AG09309 (cell line): ENCODE data around the gene FGF7.

ENCODE experiments used
- DNase-seq: peaks from one replicate; pipeline ENCODE4 v3.0.0-alpha.2; 2010; ENCODE audit warnings: low read depth
- H3K4me3 ChIP-seq: 2 replicates; pipeline ENCODE4 v1.5.1; 2011; ENCODE audit warnings: mild to moderate bottlenecking, low read depth, low read length, moderate library complexity; ENCODE audit not compliant: control insufficient read depth
- TF ChIP-seq, protein P1 (sequence below): IDR thresholded peaks from 2 replicates; pipeline ENCODE4 v1.5.1; 2011; ENCODE audit warnings: mild to moderate bottlenecking, low read depth, low read length, inconsistent platforms; ENCODE audit not compliant: insufficient read depth, control insufficient read depth; ENCODE audit errors: missing control alignments

The FGF7 gene

DNA sequence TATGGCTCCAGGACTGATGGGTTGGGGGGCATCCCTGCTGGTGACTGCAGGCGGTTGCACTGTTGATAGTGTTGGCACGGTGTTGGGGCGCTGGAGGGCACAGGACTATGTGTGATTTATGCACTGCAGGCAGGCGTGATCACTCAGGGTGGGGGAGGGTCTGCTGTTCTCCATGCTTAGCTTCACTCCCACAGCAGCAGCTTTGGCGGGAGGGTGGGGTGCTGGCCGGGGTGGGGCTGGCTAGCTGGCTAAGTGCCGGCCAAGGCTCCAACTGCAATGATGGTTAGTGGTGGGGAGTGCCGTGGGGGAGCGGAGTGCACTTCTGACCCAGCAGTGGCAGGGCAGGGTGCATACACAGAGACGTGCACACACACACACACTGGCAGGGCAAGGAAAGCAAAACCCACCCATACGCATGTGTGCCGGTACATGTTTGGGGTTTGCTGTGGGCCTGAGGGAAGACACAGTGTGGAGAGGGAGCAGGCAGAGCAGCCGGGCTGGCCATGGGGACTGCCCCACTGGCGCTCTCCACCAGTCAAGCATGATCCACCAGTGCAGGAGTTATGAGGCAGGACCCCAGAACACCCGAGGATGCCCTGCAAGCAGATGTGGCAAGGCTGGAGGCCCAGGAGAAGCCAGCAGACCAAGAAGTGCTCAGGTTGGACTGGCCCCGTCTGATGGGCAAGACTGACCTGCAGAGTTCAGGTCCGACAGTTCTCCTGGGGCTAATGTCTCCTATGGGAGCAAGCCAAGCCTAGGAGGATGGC is 16.5 kb upstream of the FGF7 start:
- TF ChIP-seq, protein P1, sequence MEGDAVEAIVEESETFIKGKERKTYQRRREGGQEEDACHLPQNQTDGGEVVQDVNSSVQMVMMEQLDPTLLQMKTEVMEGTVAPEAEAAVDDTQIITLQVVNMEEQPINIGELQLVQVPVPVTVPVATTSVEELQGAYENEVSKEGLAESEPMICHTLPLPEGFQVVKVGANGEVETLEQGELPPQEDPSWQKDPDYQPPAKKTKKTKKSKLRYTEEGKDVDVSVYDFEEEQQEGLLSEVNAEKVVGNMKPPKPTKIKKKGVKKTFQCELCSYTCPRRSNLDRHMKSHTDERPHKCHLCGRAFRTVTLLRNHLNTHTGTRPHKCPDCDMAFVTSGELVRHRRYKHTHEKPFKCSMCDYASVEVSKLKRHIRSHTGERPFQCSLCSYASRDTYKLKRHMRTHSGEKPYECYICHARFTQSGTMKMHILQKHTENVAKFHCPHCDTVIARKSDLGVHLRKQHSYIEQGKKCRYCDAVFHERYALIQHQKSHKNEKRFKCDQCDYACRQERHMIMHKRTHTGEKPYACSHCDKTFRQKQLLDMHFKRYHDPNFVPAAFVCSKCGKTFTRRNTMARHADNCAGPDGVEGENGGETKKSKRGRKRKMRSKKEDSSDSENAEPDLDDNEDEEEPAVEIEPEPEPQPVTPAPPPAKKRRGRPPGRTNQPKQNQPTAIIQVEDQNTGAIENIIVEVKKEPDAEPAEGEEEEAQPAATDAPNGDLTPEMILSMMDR: no peak
- no peak for DNase-seq
- no peak overlapping the region for H3K4me3 ChIP-seq

DNA sequence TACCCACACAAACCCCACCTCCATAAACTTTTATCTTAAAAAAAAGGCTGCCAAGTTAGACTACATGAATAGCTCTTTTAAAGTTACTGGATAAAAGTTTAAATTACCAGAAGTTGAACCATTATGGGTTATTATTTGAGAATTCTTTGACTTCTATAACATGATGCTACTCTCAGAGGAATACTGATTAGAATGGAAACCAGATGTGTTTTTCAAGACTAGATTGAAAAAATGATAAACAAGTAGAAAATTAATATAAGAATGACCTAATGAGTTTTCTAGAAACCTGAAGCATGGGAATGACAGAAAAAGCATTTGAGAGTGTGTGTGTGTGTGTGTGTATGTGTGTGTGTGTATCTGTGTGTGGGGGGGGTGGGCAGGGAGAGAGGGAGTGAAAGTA is 12.4 kb upstream of the FGF7 start:
- TF ChIP-seq, protein P1: no peak
- H3K4me3 ChIP-seq: no peak overlapping the region
- DNase-seq: no peak

DNA sequence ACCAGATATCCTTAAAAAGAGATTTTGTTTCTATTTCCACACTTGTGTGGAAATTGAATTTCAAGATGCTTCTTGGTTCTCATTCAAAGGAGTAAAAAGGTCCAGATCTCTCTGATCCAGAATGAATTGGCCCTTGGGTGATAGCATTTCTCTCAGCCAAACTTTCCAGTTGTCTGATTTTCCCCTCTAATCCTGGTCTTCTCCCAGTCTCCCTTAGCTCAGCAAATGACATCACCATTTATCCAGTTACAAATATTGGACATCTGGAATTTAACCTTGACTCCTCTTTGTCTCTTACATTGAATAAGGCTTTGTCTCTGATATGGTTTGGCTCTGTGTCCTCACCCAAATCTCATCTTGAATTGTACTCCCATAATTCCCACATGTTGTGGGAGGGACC is 10.2 kb upstream of the FGF7 start:
- H3K4me3 ChIP-seq: no peak overlapping the region
- TF ChIP-seq, protein P1: no peak
- DNase-seq: no peak

DNA sequence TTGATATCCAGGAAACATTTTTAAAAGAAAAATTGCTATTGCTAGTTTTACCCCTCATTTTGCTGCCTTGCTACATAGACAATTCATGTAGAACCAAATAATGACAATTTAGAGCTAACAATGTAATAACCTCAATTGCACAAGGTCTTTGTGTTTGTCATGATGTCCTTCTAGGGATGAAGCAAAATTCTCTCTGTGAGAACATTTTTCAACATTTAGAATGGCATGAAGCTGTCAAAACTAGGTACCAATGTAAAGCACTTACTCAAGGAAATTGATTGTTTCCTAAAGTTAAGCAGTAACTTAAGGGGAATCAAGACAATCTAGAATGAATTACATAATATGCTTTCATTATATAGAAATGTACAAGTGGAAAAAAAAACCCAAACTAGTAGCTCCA is 7.9 kb upstream of the FGF7 start:
- H3K4me3 ChIP-seq: no peak overlapping the region
- DNase-seq: no peak
- TF ChIP-seq, protein P1: no peak

DNA sequence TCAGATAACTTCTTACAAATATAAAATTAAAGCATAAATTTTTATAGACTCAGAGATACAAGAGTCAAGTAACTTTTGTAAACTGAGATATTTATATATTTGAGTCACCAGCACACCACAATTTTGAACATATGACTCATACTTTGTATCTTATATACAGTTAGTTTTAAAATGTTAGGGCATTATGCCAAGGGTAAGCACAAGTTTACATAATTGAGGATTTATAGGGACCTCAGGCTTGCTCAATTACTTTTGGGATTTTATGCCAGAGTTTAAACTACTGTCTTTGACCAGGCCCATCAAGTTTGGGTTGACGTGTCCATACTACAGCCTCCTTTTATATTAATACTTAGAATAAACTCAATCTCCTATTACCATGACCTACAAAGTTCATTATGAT is 7.4 kb upstream of the FGF7 start:
- TF ChIP-seq, protein P1: no peak
- peak; percentile 70 for DNase-seq
- H3K4me3 ChIP-seq: no peak overlapping the region

DNA sequence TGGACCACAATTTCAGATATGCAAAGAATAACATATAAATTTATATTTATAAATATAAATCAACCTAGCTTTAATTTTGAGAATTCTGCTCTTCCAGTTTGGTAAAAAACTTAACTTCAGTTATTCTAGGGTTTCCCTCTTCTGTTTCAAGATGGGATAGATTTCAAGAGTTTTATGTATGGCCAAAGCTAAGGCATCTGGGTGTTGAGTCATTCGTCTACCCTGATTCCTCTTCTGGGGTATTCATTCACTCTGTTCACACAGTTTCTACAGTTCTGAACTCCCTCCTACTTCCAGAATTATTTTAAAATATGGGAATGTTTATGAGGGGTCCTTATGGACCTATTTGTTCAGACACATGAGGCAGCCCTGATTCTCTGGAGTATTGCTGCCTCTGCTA is 4.2 kb upstream of the FGF7 start:
- TF ChIP-seq, protein P1: no peak
- H3K4me3 ChIP-seq: no peak overlapping the region
- no peak for DNase-seq
